D721Med (cell line): Measurements from ENCODE around the gene POLA1.

ENCODE experiments used
- DNase-seq: peaks from one replicate; pipeline ENCODE4 v3.0.0; 2011; ENCODE audit warnings: low spot score; ENCODE audit not compliant: insufficient read length
- FAIRE-seq: peaks from 2 replicates; lab custom pipeline; 2011; peaks lifted over from hg19 to GRCh38; lab: Jason Lieb, UNC
- TF ChIP-seq, protein P1 (sequence below): IDR thresholded peaks from 2 replicates; pipeline ENCODE4 v1.5.1; 2012; ENCODE audit warnings: mild to moderate bottlenecking, control low read depth; ENCODE audit not compliant: insufficient read depth; ENCODE audit errors: missing control alignments

POLA1 gene

DNA sequence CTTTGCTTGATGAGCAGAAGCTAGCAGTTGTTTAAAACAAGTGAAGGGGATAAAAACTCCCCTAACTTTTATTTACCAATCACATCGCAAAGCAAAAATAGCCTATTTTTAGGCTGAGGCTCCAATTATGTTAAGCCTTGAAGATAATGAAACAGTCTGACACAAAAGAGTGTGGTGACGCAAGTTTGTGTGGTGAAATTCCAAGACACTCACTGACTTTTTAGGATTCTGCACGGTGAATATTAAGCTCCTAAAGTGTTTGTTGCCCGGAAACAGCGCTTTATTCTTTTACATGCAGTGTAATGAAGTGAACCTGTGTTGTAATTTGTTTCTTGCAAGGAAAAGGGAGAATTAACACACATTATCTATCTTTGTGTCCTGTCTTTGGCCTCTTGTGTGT, 74.8 kb downstream of the POLA1 start:
- DNase-seq: no peak
- FAIRE-seq: no peak
- TF ChIP-seq, protein P1, sequence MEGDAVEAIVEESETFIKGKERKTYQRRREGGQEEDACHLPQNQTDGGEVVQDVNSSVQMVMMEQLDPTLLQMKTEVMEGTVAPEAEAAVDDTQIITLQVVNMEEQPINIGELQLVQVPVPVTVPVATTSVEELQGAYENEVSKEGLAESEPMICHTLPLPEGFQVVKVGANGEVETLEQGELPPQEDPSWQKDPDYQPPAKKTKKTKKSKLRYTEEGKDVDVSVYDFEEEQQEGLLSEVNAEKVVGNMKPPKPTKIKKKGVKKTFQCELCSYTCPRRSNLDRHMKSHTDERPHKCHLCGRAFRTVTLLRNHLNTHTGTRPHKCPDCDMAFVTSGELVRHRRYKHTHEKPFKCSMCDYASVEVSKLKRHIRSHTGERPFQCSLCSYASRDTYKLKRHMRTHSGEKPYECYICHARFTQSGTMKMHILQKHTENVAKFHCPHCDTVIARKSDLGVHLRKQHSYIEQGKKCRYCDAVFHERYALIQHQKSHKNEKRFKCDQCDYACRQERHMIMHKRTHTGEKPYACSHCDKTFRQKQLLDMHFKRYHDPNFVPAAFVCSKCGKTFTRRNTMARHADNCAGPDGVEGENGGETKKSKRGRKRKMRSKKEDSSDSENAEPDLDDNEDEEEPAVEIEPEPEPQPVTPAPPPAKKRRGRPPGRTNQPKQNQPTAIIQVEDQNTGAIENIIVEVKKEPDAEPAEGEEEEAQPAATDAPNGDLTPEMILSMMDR: no peak

DNA sequence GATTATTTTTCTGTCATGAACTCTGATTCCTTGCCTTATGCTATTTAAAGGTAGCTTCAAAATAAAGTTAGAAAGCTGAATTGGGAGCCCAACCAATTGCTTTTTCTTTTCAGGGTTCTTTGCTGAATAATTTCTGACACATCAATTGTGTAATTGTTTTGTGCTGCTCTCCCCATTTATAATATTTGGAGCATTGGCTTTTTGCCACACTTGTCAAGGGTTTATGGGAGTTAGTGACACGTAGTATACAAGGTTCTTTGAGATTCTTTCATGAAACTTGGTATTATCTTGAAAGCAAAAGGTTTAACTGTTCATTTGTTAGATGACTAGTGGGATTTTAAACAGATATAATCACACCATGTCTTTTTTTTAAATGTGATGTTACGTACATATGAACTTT, 80.9 kb downstream of the POLA1 start:
- TF ChIP-seq, protein P1: no peak
- FAIRE-seq (no peak), DNase-seq (no peak)

DNA sequence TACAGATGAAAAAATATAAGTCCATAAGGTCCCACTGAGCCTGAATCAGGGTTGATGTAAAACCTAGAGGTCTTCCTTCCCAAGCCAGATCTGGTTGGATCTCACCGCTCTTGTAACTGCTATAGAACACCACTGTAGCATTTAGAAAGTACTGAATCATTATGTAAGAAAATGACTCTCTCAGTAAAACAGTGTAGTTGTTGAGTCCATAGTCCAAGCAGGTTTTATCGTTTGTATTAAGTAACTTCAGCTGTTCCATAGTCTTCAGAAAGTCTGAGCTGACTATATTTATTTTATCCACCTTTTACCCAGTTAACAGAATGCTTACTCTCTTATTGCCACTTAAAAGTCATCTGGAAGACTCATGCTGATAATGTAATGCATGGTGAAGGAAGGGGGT, 82.2 kb downstream of the POLA1 start:
- FAIRE-seq: no peak
- DNase-seq: no peak
- TF ChIP-seq, protein P1: no peak

DNA sequence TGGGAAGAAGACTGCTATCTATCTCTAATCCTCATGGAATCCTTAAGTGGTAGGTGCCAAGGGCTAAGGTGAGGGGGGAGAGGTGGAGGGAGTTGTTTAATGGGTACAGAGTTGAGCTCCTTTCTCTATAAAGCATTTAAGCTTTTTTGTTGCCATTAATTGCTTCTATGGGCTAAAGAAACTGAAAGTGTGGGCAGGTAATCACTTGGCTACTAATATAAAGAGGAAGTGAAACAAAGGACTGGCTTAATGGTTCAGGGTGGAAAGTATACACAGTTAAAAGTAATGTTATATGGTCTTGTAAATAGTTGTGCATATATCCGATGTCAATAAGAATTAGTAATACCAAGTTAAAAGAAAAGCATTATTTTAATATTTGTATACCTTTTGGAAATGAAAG, 83.9 kb downstream of the POLA1 start:
- FAIRE-seq (no peak), DNase-seq (no peak)
- TF ChIP-seq, protein P1: no peak

DNA sequence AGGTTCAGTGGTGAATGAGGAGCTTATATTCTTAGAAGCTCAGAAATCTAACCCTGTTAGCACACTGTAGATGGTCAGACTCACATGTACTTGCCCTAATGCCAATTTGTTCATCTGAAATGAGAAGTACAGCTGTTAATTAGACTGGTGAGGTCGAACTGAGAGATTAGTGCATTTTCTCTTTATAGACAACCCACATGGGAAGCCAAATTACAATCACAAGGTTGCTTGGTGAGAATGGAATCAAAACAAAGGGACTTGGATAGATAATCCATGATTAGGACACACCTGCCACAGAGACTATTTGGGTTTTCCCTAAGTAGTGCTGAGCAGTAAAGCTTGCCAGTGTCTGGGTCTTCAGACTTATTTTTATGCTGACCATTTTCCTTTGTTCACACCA, 88.3 kb downstream of the POLA1 start:
- TF ChIP-seq, protein P1: no peak
- no peak for DNase-seq
- peak; percentile 99 for FAIRE-seq

DNA sequence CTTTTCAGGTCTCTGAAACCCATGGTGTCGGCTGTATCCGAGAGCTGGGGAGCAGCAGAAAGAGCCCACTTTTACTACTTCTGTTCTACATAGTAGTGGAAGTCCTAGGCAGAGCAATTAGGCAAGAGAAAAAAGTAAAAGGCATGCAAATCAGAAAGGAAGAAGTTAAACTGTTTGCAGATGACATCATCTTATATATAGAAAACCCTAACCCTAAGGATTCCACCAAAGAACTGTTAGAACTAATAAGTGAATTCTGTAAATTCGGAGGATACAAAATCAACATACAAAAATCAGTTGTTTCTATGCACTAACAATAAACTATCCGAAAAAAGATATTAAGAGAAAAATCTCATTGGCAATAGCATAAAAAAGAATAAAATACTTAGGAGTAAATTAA, 95.3 kb downstream of the POLA1 start:
- TF ChIP-seq, protein P1: no peak
- FAIRE-seq (no peak), DNase-seq (no peak)

DNA sequence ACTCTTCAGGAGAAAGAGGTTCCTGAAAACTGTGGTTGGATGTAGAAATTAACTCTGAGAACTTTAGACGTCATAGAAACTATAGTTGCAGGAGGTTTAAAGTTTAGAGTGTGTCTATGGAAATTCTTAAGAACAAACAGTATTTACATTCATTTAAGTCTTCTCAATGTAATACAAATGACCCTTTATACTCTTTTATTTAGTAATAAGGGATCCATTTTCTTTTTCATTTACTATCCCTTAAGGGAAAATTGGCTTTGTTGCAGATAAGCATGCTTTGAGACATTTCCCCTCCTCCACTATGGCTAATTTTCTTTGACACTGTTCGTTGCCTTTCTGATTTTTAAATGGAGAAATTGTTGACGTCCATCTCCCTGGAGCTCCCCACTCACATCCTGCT, 96.4 kb downstream of the POLA1 start:
- DNase-seq (no peak), FAIRE-seq (no peak)

More for the DNA sequence above, 96.4 kb downstream of the POLA1 start:
- TF ChIP-seq, protein P1: no peak
